Tibial nerve (tissue), 4 donors: ENCODE results near the gene CRNN.

Experiments
- CTCF ChIP-seq, 5 experiments: fragments of 200-600 bp in 3 of 5; fragments of 450-650 bp in 2 of 5; sonication (generic) in 3 of 5; IDR thresholded peaks; one replicate each; pipeline ENCODE4 v1.5.1; 2016 to 2019; ENCODE audit warnings: antibody characterized with exemption in 5 of 5, mild to moderate bottlenecking in 3 of 5, moderate library complexity in 2 of 5
- EP300 ChIP-seq, 2 donors: sonication (generic); formaldehyde crosslinking; IDR thresholded peaks; one replicate each; pipeline ENCODE4 v1.6.1; 2017; ENCODE audit warnings: antibody characterized with exemption in 2 of 2, mild to moderate bottlenecking in 1 of 2
- POLR2A ChIP-seq, 2 donors: fragments of 450-650 bp; IDR thresholded peaks; one replicate each; pipeline ENCODE4 v1.6.1; 2017; ENCODE audit warnings: antibody characterized with exemption in 2 of 2, mild to moderate bottlenecking in 2 of 2, moderate library complexity in 2 of 2

GRCh38 chr1:152460529-152460899, 46.5 kb upstream of the CRNN start:
- TF ChIP-seq CTCF (IDR thresholded peaks at IDR 0.05): peak in 1 of 5 experiments; percentile 14
- no peak for TF ChIP-seq POLR2A (IDR thresholded peaks at IDR 0.05)
- TF ChIP-seq EP300 (IDR thresholded peaks at IDR 0.05): no peak
